GM23338 (cell line): ENCODE data around the gene SGO2. TPM values are rescaled to one million over a fixed set of nuclear protein-coding genes. Genes with fewer than 3 reads are reported as not detected.

ENCODE experiments used
- ATAC-seq: fragments of 200-7000 bp; cut with Tn5 transposase; 3 replicates; pipeline ENCODE4 v1.9.1; 2020
- DNase-seq: peaks from one replicate; pipeline ENCODE4 v3.0.0-alpha.2; 2015; ENCODE audit warnings: low spot score
- H2AFZ ChIP-seq: fragments of 200-600 bp; sonication (generic); 2 replicates; pipeline ENCODE4 v1.8.0; 2016; ENCODE audit warnings: antibody characterized with exemption, mild to moderate bottlenecking, moderate library complexity
- H3F3A ChIP-seq: fragments of 200-600 bp; sonication (generic); replicated peaks from 2 replicates; pipeline ENCODE4 v1.8.0; 2017; ENCODE audit warnings: antibody characterized with exemption, mixed run types, low read depth
- H3K27ac ChIP-seq: fragments of 200-600 bp; sonication (generic); 2 replicates; pipeline ENCODE4 v1.6.1; 2016; ENCODE audit warnings: low read depth
- H3K27me3 ChIP-seq: fragments of 200-600 bp; sonication (generic); 2 replicates; pipeline ENCODE4 v1.8.0; 2016; ENCODE audit warnings: mild to moderate bottlenecking, mixed run types, moderate library complexity; ENCODE audit not compliant: insufficient read depth
- H3K36me3 ChIP-seq: fragments of 200-600 bp; sonication (generic); 2 replicates; pipeline ENCODE4 v1.8.0; 2016; ENCODE audit warnings: mild to moderate bottlenecking; ENCODE audit not compliant: insufficient read depth
- H3K4me1 ChIP-seq: fragments of 200-600 bp; sonication (generic); 2 replicates; pipeline ENCODE4 v1.8.0; 2016; ENCODE audit warnings: mild to moderate bottlenecking, moderate library complexity; ENCODE audit not compliant: insufficient read depth
- H3K4me2 ChIP-seq: fragments of 200-600 bp; sonication (generic); 2 replicates; pipeline ENCODE4 v1.7.1; 2017; ENCODE audit warnings: mixed run types
- H3K4me3 ChIP-seq: fragments of 200-600 bp; sonication (generic); 2 replicates; pipeline ENCODE4 v1.6.1; 2016; ENCODE audit warnings: mixed run types
- H3K79me2 ChIP-seq: fragments of 200-600 bp; sonication (generic); replicated peaks from 2 replicates; pipeline ENCODE4 v1.8.0; 2017; ENCODE audit warnings: mild to moderate bottlenecking; ENCODE audit not compliant: insufficient read depth
- H3K9me2 ChIP-seq: fragments of 200-600 bp; sonication (generic); 2 replicates; pipeline ENCODE4 v1.8.0; 2017; ENCODE audit not compliant: insufficient read depth
- H4K20me1 ChIP-seq: fragments of 200-600 bp; sonication (generic); replicated peaks from 2 replicates; pipeline ENCODE4 v1.8.0; 2017; ENCODE audit warnings: mild to moderate bottlenecking; ENCODE audit not compliant: insufficient read depth
- H3K27ac Mint-ChIP-seq: 2 replicates; pipeline ENCODE4 v1.8.0; 2020; ENCODE audit warnings: inconsistent platforms, mild to moderate bottlenecking, moderate library complexity, mixed read lengths
- H3K27me3 Mint-ChIP-seq: 3 replicates; pipeline ENCODE4 v1.8.0; 2022; ENCODE audit warnings: low read depth, mild to moderate bottlenecking, moderate library complexity, mixed read lengths, inconsistent platforms; ENCODE audit not compliant: insufficient read depth, poor library complexity
- H3K36me3 Mint-ChIP-seq: 3 replicates; pipeline ENCODE4 v1.8.0; 2021; ENCODE audit warnings: low read depth, mild to moderate bottlenecking, inconsistent platforms, moderate library complexity, mixed read lengths
- H3K4me1 Mint-ChIP-seq: 3 replicates; pipeline ENCODE4 v1.8.0; 2020; ENCODE audit warnings: mild to moderate bottlenecking, inconsistent platforms, mixed read lengths
- H3K4me3 Mint-ChIP-seq: 3 replicates; pipeline ENCODE4 v1.8.0; 2021; ENCODE audit warnings: moderate library complexity, mild to moderate bottlenecking, inconsistent platforms, mixed read lengths
- H3K9me3 Mint-ChIP-seq: 3 replicates; pipeline ENCODE4 v1.8.0; 2020; ENCODE audit warnings: moderate library complexity, mild to moderate bottlenecking, inconsistent platforms, mixed read lengths
- CREB1 ChIP-seq: fragments of 250-450 bp; sonication (Bioruptor Pico); IDR thresholded peaks from 2 replicates; pipeline ENCODE4 v1.5.0; 2020; ENCODE audit warnings: low read depth, mild to moderate bottlenecking, moderate library complexity
- EZH2 ChIP-seq: fragments of 200-600 bp; sonication (generic); IDR thresholded peaks from one replicate; pipeline ENCODE4 v1.8.0; 2017; ENCODE audit warnings: antibody characterized with exemption, mild to moderate bottlenecking, low read depth; ENCODE audit not compliant: unreplicated experiment
- EZH2phosphoT487 ChIP-seq: fragments of 200-600 bp; sonication (generic); IDR thresholded peaks from one replicate; pipeline ENCODE4 v1.8.1; 2018; ENCODE audit warnings: antibody characterized with exemption; ENCODE audit not compliant: unreplicated experiment
- NANOG ChIP-seq: IDR thresholded peaks from 2 replicates; pipeline ENCODE4 v1.6.1; 2016; ENCODE audit warnings: antibody characterized with exemption, borderline replicate concordance
- POLR2AphosphoS5 ChIP-seq: IDR thresholded peaks from 2 replicates; pipeline ENCODE4 v1.6.1; 2016; ENCODE audit warnings: antibody characterized with exemption, low read depth
- STAT1 ChIP-seq: IDR thresholded peaks from one replicate; pipeline ENCODE4 v1.6.1; 2016; ENCODE audit warnings: antibody characterized with exemption; ENCODE audit not compliant: unreplicated experiment
- ZNF114 ChIP-seq: fragments of 250-450 bp; sonication (Bioruptor Pico); IDR thresholded peaks from 2 replicates; pipeline ENCODE4 v1.5.0; 2020; ENCODE audit warnings: mild to moderate bottlenecking, moderate library complexity
- ZNF331 ChIP-seq: fragments of 250-450 bp; sonication (Bioruptor Pico); IDR thresholded peaks from 2 replicates; pipeline ENCODE4 v1.5.0; 2020; ENCODE audit warnings: low read depth, mild to moderate bottlenecking, moderate library complexity
- polyA plus RNA-seq: library from polyadenylated mRNA; unstranded; fragments of >200 nt; fragmentation: Nextera tagmentation; extraction: Ambion mirVana; gene quantifications from 2 replicates; pipeline ENCODE4 v1.2.1, GENCODE V29; 2016
- total RNA-seq: library from RNA; depleted of rRNA; stranded (reverse); fragments of >200 nt; shearing (Covaris generic); gene quantifications from 2 replicates; pipeline ENCODE4 v1.2.3, GENCODE V29; 2014
- TF ChIP-seq, protein P1 (sequence below): IDR thresholded peaks from one replicate; pipeline ENCODE4 v1.6.1; 2018; ENCODE audit warnings: antibody characterized with exemption; ENCODE audit not compliant: unreplicated experiment
- TF ChIP-seq, protein P2 (sequence below): IDR thresholded peaks from 2 replicates; pipeline ENCODE4 v1.6.1; 2016; ENCODE audit warnings: antibody characterized with exemption
- TF ChIP-seq, protein P3 (sequence below), 2 experiments: fragments of 200-600 bp in 1 of 2; sonication (generic) in 1 of 2; conservative IDR thresholded peaks; 2 replicates each; pipeline versions ENCODE4 v1.5.1 to v1.6.1; 2016 to 2017; ENCODE audit warnings: antibody characterized with exemption in 2 of 2, low read depth in 2 of 2, mild to moderate bottlenecking in 2 of 2, moderate library complexity in 1 of 2

SGO2 gene
- total and polyA plus RNA-seq, 2 experiments from 2014 or later = 32.6 to 47.7 TPM

DNA sequence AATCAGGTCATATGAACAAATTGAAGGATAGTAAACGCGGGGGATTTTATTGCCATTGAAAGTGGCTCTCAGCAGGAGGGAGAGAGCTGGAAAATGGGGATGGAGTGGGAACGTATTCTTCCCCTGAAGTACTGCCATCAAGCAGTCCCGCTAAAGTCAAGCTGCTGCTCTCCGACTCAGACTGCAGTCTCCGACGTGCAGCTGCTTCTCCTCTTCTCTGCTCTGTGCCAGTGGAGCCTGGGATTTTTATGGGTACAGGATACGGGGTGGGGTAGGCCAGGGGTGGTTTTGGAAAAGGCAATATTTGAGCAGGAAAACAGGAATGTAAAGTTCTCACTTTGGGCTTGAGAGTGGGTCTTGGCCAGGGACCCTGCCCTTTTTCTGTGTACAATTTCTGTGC lies 49.2 kb upstream of the SGO2 start:
- H3K4me1 ChIP-seq = peaks cover 14% of the 10 kb centered on the region
- no peak overlapping the region for H3K4me2 ChIP-seq
- TF ChIP-seq NANOG (no peak), EZH2 (no peak)
- TF ChIP-seq, protein P1, sequence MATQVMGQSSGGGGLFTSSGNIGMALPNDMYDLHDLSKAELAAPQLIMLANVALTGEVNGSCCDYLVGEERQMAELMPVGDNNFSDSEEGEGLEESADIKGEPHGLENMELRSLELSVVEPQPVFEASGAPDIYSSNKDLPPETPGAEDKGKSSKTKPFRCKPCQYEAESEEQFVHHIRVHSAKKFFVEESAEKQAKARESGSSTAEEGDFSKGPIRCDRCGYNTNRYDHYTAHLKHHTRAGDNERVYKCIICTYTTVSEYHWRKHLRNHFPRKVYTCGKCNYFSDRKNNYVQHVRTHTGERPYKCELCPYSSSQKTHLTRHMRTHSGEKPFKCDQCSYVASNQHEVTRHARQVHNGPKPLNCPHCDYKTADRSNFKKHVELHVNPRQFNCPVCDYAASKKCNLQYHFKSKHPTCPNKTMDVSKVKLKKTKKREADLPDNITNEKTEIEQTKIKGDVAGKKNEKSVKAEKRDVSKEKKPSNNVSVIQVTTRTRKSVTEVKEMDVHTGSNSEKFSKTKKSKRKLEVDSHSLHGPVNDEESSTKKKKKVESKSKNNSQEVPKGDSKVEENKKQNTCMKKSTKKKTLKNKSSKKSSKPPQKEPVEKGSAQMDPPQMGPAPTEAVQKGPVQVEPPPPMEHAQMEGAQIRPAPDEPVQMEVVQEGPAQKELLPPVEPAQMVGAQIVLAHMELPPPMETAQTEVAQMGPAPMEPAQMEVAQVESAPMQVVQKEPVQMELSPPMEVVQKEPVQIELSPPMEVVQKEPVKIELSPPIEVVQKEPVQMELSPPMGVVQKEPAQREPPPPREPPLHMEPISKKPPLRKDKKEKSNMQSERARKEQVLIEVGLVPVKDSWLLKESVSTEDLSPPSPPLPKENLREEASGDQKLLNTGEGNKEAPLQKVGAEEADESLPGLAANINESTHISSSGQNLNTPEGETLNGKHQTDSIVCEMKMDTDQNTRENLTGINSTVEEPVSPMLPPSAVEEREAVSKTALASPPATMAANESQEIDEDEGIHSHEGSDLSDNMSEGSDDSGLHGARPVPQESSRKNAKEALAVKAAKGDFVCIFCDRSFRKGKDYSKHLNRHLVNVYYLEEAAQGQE = no peak
- DNase-seq (no peak), ATAC-seq (no peak)
- Mint-ChIP-seq H3K27me3 (peaks cover 5% of the 10 kb centered on the region), H3K4me3 (no peak overlapping the region), H3K27ac (peak overlapping the region; percentile 2), H3K36me3 (peaks cover 82% of the 10 kb centered on the region), H3K9me3 (no peaks in the 10 kb centered on the region), H3K4me1 (peaks cover 30% of the 10 kb centered on the region)
- H3K27me3 ChIP-seq = no peaks in the 10 kb centered on the region
- no peak overlapping the region for H3K4me3 ChIP-seq
- H3K79me2 ChIP-seq = no peaks in the 10 kb centered on the region
- H4K20me1 ChIP-seq = no peaks in the 10 kb centered on the region
- no peaks in the 10 kb centered on the region for H3K9me2 ChIP-seq
- no peaks in the 10 kb centered on the region for H3F3A ChIP-seq
- H3K27ac ChIP-seq = peak overlapping the region; percentile 52; the same call in 1 of the 2 replicates
- H3K36me3 ChIP-seq = peaks cover 49% of the 10 kb centered on the region
- no peak overlapping the region for H2AFZ ChIP-seq

DNA sequence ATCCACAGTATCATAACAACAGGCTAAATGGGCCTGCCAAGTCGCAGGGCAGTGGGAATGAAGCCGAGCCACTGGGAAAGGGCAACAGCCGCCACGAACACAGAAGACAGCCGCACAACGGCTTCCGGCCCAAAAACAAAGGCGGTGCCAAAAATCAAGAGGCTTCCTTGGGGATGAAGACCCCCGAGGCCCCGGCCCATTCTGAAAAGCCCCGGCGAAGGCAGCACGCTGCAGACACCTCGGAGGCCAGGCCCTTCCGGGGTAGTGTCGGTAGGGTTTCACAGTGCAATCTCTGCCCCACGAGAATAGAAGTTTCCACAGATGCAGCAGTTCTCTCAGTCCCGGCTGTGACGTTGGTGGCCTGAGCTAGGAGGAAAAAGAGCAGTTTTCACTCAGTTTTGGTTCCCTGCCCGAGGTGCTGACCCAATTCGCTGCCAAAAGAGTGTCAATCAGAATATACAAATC lies 48.3 kb upstream of the SGO2 start:
- no peaks in the 10 kb centered on the region for H3K9me2 ChIP-seq
- peaks cover 49% of the 10 kb centered on the region for H3K36me3 ChIP-seq
- H3K27me3 ChIP-seq = no peaks in the 10 kb centered on the region
- Mint-ChIP-seq H3K4me1 (peaks cover 30% of the 10 kb centered on the region), H3K27me3 (peaks cover 5% of the 10 kb centered on the region), H3K4me3 (no peak overlapping the region), H3K36me3 (peaks cover 74% of the 10 kb centered on the region), H3K27ac (peak overlapping the region; percentile 37; the same call in 1 of the 2 replicates), H3K9me3 (no peaks in the 10 kb centered on the region)
- ATAC-seq (no peak), DNase-seq (no peak)
- H3K4me3 ChIP-seq = no peak overlapping the region
- no peaks in the 10 kb centered on the region for H3K79me2 ChIP-seq
- H3F3A ChIP-seq = no peaks in the 10 kb centered on the region
- no peak overlapping the region for H2AFZ ChIP-seq
- H4K20me1 ChIP-seq = no peaks in the 10 kb centered on the region
- H3K27ac ChIP-seq = no peak overlapping the region
- H3K4me2 ChIP-seq = no peak overlapping the region
- H3K4me1 ChIP-seq = peaks cover 14% of the 10 kb centered on the region
- no peak for TF ChIP-seq ZNF331
- no peak for TF ChIP-seq POLR2AphosphoS5
- TF ChIP-seq, protein P2, sequence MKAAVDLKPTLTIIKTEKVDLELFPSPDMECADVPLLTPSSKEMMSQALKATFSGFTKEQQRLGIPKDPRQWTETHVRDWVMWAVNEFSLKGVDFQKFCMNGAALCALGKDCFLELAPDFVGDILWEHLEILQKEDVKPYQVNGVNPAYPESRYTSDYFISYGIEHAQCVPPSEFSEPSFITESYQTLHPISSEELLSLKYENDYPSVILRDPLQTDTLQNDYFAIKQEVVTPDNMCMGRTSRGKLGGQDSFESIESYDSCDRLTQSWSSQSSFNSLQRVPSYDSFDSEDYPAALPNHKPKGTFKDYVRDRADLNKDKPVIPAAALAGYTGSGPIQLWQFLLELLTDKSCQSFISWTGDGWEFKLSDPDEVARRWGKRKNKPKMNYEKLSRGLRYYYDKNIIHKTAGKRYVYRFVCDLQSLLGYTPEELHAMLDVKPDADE = no peak
- TF ChIP-seq EZH2phosphoT487 = no peak
- no peak for TF ChIP-seq EZH2
- TF ChIP-seq NANOG = no peak
- no peak for TF ChIP-seq CREB1 (CRISPR knock-in tag)
- TF ChIP-seq STAT1 = no peak
- TF ChIP-seq, protein P1 = no peak
- TF ChIP-seq, protein P3, sequence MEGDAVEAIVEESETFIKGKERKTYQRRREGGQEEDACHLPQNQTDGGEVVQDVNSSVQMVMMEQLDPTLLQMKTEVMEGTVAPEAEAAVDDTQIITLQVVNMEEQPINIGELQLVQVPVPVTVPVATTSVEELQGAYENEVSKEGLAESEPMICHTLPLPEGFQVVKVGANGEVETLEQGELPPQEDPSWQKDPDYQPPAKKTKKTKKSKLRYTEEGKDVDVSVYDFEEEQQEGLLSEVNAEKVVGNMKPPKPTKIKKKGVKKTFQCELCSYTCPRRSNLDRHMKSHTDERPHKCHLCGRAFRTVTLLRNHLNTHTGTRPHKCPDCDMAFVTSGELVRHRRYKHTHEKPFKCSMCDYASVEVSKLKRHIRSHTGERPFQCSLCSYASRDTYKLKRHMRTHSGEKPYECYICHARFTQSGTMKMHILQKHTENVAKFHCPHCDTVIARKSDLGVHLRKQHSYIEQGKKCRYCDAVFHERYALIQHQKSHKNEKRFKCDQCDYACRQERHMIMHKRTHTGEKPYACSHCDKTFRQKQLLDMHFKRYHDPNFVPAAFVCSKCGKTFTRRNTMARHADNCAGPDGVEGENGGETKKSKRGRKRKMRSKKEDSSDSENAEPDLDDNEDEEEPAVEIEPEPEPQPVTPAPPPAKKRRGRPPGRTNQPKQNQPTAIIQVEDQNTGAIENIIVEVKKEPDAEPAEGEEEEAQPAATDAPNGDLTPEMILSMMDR (conservative IDR thresholded peaks at IDR 0.05; ENCODE audit: low read depth in 2 of 2) = no peak
- TF ChIP-seq ZNF114 (CRISPR knock-in tag) = no peak
